Activated CD8-positive, alpha-beta memory T cell treated with anti-CD3 and anti-CD28 coated beads, Interleukin-2, amount 10 ng/mL, durations not matched to agents 7 days and 5 days (primary cell): ENCODE results near the gene FREM2. TPM values are rescaled to one million over a fixed set of nuclear protein-coding genes. Genes with fewer than 3 reads are reported as not detected.

Source experiments
- ATAC-seq: fragments of 150-1000 bp; cut with Tn5 transposase; one replicate; pipeline ENCODE4 v1.10.0; 2021; ENCODE audit warnings: moderate library complexity
- CTCF ChIA-PET: fragments of 350-600 bp; sonication (Branson Sonifier 250); formaldehyde crosslinking; loops from one replicate; lab custom pipeline; 2021; ENCODE audit warnings: antibody characterized with exemption; lab: Charles Lee
- DNase-seq: peaks from one replicate; pipeline ENCODE4 v3.0.0-alpha.2; 2020
- H3K27ac Mint-ChIP-seq: one replicate; pipeline ENCODE4 v1.8.0; 2021; ENCODE audit warnings: mild to moderate bottlenecking, mixed read lengths
- H3K27me3 Mint-ChIP-seq: one replicate; pipeline ENCODE4 v1.8.0; 2021; ENCODE audit warnings: mixed read lengths
- H3K36me3 Mint-ChIP-seq: one replicate; pipeline ENCODE4 v1.8.0; 2021; ENCODE audit warnings: mild to moderate bottlenecking, mixed read lengths
- H3K4me1 Mint-ChIP-seq: one replicate; pipeline ENCODE4 v1.8.0; 2021; ENCODE audit warnings: mixed read lengths
- H3K4me3 Mint-ChIP-seq: one replicate; pipeline ENCODE4 v1.8.0; 2021; ENCODE audit warnings: mild to moderate bottlenecking, moderate library complexity, mixed read lengths
- H3K9me3 Mint-ChIP-seq: one replicate; pipeline ENCODE4 v1.8.0; 2022; ENCODE audit warnings: low read depth, mixed read lengths
- total RNA-seq, 2 experiments: library from RNA; stranded (reverse); gene quantifications; one replicate each; pipeline ENCODE4 v1.2.3, GENCODE V29; 2021

Gene FREM2
- total RNA-seq, 2 experiments from 2014 or later, result 0.23 TPM; not detected in 1

DNA sequence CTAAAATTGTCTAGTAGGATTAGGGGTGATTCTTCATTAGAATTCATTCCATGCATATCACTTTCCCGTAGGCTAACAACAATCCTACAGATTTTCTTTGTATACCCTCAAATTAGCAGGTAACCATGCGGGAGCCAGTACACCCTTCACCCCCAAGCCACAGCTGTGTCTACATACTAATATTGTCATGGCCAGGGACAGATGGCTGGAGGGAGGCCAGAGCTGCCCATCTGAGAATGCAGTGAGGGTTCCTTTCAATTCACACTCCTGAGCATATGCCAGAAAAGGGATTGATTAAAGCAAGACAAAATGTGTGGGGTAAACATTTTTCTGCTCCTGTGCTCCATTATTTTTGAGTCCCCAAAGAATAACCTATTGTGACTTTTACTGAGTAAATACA, 68.9 kb downstream of the FREM2 start:
- H3K4me3 Mint-ChIP-seq, result no peak overlapping the region
- no peaks in the 10 kb centered on the region for H3K36me3 Mint-ChIP-seq
- ATAC-seq (no peak), DNase-seq (no peak)
- peaks cover 4% of the 10 kb centered on the region for H3K27me3 Mint-ChIP-seq
- H3K9me3 Mint-ChIP-seq, result no peaks in the 10 kb centered on the region
- CTCF ChIA-PET, result no interaction called here
- H3K4me1 Mint-ChIP-seq, result no peaks in the 10 kb centered on the region
- no peak overlapping the region for H3K27ac Mint-ChIP-seq

DNA sequence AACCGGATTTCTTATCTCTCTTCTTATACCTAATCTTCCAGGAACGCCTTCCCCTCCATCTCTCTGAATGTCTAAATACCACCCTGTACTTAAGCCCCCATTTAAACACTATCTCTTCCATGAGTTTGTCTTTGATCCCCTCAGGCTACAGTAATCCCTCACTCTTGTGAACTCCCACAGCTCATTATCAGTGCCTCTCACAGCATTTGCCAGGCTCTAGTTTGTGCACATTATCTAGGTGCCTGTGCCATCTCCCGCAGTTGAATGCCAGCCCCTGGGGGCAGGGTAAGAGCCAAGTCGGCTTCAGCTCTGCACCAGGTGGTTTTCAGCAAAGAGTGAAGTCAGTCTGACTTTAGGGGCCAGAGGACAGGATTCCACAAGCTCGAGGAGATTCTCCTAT, 71.4 kb downstream of the FREM2 start:
- CTCF ChIA-PET, result interaction anchor here (0.7 kb wide), 1 partner anchor 11 kb away, joined by 3 read pairs; no protein-coding TSS in a partner anchor
- no peaks in the 10 kb centered on the region for H3K36me3 Mint-ChIP-seq
- peaks cover 4% of the 10 kb centered on the region for H3K27me3 Mint-ChIP-seq
- no peaks in the 10 kb centered on the region for H3K4me1 Mint-ChIP-seq
- no peak overlapping the region for H3K4me3 Mint-ChIP-seq
- DNase-seq (no peak), ATAC-seq (no peak)
- no peak overlapping the region for H3K27ac Mint-ChIP-seq
- H3K9me3 Mint-ChIP-seq, result no peaks in the 10 kb centered on the region

DNA sequence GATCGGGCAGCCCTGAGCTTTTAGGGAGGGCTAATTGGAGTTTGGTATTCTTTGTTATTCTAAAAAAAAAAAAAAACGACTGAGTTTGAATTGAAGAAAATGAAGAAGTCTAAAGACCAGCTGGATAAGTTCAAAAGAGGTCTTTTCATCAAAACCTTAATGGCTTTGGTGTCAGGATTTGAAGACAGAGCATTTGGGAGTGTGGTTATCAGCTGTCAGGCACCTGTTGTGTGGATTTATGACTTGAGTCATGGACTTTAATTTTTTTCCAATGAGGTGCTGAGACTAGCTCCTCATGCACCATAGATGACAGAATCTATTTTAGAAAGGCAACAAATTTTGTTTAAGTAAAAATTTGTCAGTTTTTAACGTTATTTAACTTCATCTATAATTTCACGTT, 72.5 kb downstream of the FREM2 start:
- H3K9me3 Mint-ChIP-seq, result no peaks in the 10 kb centered on the region
- no peak overlapping the region for H3K4me3 Mint-ChIP-seq
- ATAC-seq (no peak), DNase-seq (no peak)
- H3K27me3 Mint-ChIP-seq, result peaks cover 4% of the 10 kb centered on the region
- CTCF ChIA-PET, result no interaction called here
- no peaks in the 10 kb centered on the region for H3K4me1 Mint-ChIP-seq
- H3K27ac Mint-ChIP-seq, result no peak overlapping the region
- no peaks in the 10 kb centered on the region for H3K36me3 Mint-ChIP-seq

DNA sequence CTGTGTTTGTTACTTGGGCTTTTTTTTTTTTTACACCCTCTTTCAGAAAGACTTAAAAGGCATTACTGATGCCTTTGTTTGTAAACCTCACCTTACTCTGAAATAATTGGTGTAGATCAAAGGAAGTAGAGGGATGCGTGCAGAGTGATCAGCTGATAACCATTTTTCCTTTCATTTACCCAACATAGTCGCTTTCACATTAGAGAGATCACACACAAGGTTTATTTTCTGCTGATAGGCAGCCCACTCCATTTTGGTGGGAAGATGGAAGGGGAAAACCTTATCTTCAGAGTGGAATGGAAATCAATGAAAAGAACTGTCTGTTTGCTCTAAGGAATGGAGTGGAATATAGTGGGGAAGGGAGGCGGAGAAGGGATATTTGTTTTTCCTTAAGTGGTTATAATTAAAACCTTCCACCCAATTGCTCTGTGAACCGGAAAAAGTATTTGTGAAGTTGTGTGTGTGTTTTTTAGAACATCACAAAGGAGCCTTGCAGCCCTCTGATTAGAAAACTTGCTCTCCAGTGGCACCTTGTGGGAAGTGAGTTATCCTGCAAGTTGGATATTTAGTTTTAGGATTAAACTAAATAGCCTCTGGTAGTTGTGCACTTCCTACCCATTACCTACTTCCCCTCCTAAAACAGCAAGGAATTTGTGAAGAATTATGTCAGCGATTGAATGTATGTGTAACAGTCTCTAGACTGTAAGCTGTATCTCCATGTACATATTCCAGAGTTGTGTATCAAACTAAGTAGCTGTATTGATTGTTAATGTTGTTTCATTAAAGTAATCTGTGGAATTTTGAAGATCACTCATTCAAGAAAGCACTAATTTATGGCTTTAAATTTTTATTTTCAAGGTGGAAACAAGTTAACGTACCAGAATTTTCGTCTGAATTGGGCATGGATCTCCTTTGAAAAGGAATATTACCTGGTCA, 76.8 kb downstream of the FREM2 start:
- H3K9me3 Mint-ChIP-seq, result no peaks in the 10 kb centered on the region
- no peak overlapping the region for H3K27ac Mint-ChIP-seq
- ATAC-seq (no peak), DNase-seq (no peak)
- H3K4me1 Mint-ChIP-seq, result no peaks in the 10 kb centered on the region
- H3K4me3 Mint-ChIP-seq, result no peak overlapping the region
- no peaks in the 10 kb centered on the region for H3K27me3 Mint-ChIP-seq
- H3K36me3 Mint-ChIP-seq, result no peaks in the 10 kb centered on the region
- CTCF ChIA-PET, result no interaction called here

DNA sequence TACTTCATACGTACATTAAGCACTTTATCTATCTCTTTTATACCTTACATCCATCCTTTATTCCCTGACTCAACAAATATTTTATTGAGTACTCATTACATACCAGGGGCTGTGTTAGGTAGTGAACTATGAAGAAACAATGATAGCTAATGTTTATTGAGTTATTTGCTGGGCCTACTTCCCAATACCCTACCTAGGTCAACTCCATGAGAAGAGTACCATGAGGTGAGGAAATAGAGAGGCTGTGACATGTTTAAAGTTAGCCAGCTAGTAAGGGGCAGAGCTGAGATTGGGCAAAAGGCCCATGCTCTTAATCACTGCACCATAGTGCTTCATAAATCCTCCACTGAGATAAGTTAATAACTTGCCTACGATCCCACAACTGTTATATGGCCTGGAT, 79.9 kb downstream of the FREM2 start:
- CTCF ChIA-PET, result no interaction called here
- no peak overlapping the region for H3K27ac Mint-ChIP-seq
- ATAC-seq (no peak), DNase-seq (no peak)
- H3K27me3 Mint-ChIP-seq, result no peaks in the 10 kb centered on the region
- no peaks in the 10 kb centered on the region for H3K36me3 Mint-ChIP-seq
- H3K4me3 Mint-ChIP-seq, result no peak overlapping the region
- H3K9me3 Mint-ChIP-seq, result no peaks in the 10 kb centered on the region
- H3K4me1 Mint-ChIP-seq, result no peaks in the 10 kb centered on the region

DNA sequence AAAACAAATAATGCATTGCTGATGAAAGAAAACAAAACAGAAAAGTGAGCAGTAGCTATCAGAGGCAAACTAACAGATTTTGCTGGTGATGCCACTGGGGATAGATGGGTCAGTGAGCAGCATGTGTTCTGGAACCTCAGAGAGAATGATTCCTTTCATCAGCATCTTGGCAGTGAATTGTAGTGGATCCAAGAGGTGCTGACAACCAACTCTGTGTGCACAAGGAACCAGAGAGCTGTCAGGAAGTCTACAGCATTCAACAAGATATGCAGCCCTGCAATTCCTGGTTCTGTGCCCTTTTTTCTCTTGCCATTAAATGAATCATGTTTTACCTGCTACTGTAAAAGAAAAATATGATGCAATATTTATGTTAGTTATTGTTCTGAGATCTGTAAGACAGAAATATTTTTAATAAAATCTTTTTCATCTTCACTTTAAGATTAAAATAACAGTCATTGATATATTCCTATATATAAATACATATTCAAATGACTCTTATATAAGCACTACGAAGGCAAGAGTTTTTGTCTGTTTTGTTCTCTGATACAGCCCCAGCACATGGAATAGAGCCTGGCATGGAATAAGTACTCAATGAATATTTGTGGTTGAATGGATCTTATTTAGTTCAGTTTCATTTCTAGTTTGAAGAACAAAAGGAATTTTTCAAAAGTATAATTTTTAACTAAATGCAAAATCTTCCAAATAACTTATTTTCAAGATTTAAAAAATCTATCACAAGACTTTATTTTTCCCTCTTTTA, 80.8 kb downstream of the FREM2 start:
- Mint-ChIP-seq H3K9me3 (no peaks in the 10 kb centered on the region), H3K36me3 (no peaks in the 10 kb centered on the region), H3K4me3 (no peak overlapping the region), H3K4me1 (no peaks in the 10 kb centered on the region), H3K27me3 (no peaks in the 10 kb centered on the region), H3K27ac (no peak overlapping the region)
- ATAC-seq (no peak), DNase-seq (no peak)
- CTCF ChIA-PET, result no interaction called here

DNA sequence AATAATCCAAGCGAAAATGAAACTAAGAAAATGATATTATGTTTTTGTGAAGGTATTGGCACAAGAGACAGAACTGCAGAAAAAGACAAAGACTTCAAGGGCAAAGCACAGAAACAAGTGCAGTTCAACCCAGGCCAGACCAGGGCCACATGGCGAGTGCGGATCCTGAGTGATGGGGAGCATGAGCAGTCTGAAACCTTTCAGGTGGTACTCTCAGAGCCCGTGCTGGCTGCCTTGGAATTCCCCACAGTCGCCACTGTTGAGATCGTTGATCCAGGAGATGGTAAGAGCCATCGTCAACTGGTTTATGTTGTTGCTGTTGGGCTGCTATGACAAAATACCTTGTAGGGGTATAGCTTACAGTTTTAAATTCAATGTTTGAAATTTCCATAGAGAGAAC, 82.6 kb downstream of the FREM2 start:
- Mint-ChIP-seq H3K4me3 (no peak overlapping the region), H3K27ac (no peak overlapping the region), H3K9me3 (no peaks in the 10 kb centered on the region), H3K36me3 (no peaks in the 10 kb centered on the region), H3K27me3 (no peaks in the 10 kb centered on the region), H3K4me1 (no peaks in the 10 kb centered on the region)
- DNase-seq (no peak), ATAC-seq (no peak)
- CTCF ChIA-PET, result interaction anchor here (1.0 kb wide), 1 partner anchor 8 kb away, joined by 3 read pairs; no protein-coding TSS in a partner anchor

DNA sequence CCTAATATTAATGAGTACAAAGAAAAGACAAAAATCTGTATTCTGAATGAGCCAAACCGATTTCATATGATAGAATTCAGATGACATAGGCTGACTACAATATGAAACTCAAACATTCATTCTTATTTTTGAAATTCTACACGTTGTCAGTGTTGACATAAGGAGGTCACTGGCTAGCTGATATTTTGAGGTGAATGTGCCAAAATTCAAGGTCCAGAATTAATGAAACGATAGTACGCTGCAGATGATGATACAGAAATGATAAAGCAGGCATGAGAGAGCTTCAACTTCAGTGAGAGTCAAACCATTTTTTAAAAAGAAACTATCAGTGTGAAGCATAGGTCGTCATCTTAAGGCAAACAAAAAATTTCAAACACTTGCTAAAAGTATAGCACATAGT, 88.2 kb downstream of the FREM2 start:
- H3K27me3 Mint-ChIP-seq, result no peaks in the 10 kb centered on the region
- H3K9me3 Mint-ChIP-seq, result no peaks in the 10 kb centered on the region
- H3K36me3 Mint-ChIP-seq, result no peaks in the 10 kb centered on the region
- no peak overlapping the region for H3K27ac Mint-ChIP-seq
- H3K4me3 Mint-ChIP-seq, result no peak overlapping the region
- DNase-seq (no peak), ATAC-seq (no peak)
- H3K4me1 Mint-ChIP-seq, result no peaks in the 10 kb centered on the region
- CTCF ChIA-PET, result no interaction called here

DNA sequence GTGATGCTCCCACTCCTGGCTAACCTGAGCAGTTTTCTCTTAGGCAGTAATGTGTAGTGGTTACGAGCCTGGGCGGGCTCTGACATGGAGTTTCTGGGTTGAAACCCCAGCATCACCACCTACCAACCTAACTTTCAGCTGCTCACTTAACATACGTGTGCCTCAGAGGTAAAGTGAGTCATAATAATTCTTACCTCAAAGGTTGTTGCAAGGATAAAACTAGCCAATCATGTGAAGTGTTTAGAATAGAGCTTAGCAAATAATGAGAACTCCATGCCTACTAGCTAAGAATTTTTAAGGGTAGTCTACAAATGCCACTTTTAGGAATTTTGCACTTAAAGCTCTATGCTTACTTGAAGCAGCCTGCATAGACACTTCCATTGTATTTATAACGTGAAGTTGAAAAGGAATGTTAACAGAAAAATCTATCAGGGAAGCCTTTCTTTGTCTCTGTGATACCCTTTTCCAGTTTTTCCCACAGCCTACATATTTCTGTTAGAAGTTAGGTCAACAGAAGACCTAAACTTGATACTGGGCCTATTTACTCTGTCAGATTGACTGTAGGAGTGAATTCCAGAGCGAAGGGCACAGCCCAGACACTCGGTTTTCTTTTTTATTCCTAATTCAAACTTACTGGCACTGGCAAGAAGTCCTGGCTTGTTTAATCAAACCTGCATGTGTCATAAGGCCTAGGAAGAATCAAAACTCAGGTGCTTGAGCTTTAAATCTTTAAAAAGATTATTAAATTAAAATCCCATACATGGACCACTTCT, 90.7 kb downstream of the FREM2 start:
- H3K4me3 Mint-ChIP-seq, result no peak overlapping the region
- H3K36me3 Mint-ChIP-seq, result no peaks in the 10 kb centered on the region
- H3K27ac Mint-ChIP-seq, result no peak overlapping the region
- no peak for ATAC-seq
- no peaks in the 10 kb centered on the region for H3K27me3 Mint-ChIP-seq
- H3K4me1 Mint-ChIP-seq, result no peaks in the 10 kb centered on the region
- CTCF ChIA-PET, result no interaction called here
- no peaks in the 10 kb centered on the region for H3K9me3 Mint-ChIP-seq
- DNase-seq, result no peak

DNA sequence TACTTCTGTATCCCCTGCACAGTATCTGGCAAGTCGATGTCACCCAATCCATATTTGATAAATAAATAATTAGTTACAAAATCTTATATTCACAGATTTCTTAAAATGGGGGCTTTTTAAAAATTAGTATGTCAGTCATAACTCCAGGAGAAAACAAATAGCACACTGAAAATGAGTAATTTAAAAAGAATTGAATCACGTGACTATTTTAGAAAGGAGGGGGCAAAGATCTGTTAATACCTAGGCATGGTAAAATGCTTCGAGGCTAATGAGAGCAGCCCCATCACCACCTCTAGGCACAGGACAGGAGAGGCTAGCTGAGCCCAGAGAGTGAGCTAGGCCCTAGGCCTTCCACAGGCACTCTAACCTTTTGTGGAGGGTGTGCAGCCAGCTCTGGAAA, 94.7 kb downstream of the FREM2 start:
- no peak for ATAC-seq

DNA sequence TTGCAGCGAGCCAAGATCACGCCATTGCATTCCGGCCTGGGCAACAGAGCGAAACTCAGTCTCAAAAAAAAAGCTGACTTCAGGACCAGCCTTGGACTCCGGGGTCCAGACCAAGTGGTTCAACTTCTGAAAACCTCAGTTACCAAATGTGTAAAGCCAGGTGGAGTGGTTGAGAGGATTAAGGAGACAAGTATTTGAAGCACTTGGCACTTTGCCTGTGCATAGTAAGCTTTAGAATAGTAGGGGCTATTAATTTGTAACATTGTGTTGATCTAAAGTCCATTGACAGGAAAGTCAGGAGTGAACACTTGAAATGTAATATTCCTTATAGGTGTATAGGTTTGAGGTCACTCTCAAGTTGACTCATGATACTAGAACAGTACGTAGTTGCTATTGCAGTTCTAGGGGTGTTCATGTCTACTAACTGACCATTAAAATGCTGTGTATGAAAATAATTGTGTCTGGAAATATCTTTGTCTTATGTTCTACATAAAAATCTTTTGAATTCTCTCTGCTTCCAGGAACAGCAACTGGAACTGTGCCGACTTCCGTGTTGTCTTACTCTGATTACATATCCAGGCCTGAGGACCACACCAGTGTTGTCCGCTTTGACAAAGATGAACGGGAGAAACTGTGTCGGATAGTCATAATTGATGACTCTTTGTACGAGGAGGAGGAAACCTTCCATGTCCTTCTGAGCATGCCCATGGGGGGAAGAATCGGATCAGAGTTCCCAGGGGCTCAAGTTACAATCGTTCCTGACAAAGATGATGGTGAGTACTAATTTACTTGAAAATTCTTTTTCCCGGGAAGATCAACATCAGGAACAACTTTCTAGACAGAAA, 97.4 kb downstream of the FREM2 start:
- CTCF ChIA-PET, result no interaction called here
- no peaks in the 10 kb centered on the region for H3K36me3 Mint-ChIP-seq
- ATAC-seq (no peak), DNase-seq (no peak)
- no peak overlapping the region for H3K27ac Mint-ChIP-seq
- H3K9me3 Mint-ChIP-seq, result no peaks in the 10 kb centered on the region
- H3K4me3 Mint-ChIP-seq, result no peak overlapping the region
- H3K4me1 Mint-ChIP-seq, result no peaks in the 10 kb centered on the region
- no peaks in the 10 kb centered on the region for H3K27me3 Mint-ChIP-seq

More for the DNA sequence above, 94.7 kb downstream of the FREM2 start:
- no peaks in the 10 kb centered on the region for H3K9me3 Mint-ChIP-seq
- no peak overlapping the region for H3K4me3 Mint-ChIP-seq
- no peak overlapping the region for H3K27ac Mint-ChIP-seq
- H3K4me1 Mint-ChIP-seq, result no peaks in the 10 kb centered on the region
- no peak for DNase-seq
- H3K27me3 Mint-ChIP-seq, result no peaks in the 10 kb centered on the region
- CTCF ChIA-PET, result no interaction called here
- H3K36me3 Mint-ChIP-seq, result no peaks in the 10 kb centered on the region

DNA sequence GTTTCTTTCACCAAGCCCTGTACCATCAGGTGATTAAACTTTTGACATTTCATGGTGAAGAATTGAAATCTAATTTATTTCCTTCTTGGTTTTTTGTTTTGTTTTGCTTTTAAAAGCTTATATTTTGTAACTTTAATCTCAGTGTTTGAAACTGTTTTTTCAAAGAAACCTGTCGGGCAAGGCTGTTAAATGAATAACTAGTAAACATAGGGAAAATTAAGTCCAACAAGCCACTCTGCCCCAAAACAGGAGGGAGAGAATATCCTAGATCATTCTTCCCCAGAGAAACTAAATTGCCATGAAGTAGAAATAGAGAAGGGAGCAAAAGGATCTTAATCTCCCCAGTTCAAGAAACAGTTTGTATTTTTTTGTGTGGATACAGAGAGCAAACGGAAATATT, 98.2 kb downstream of the FREM2 start:
- ATAC-seq (no peak), DNase-seq (no peak)
- H3K27ac Mint-ChIP-seq, result no peak overlapping the region
- H3K4me3 Mint-ChIP-seq, result no peak overlapping the region
- no peaks in the 10 kb centered on the region for H3K36me3 Mint-ChIP-seq
- H3K27me3 Mint-ChIP-seq, result no peaks in the 10 kb centered on the region
- CTCF ChIA-PET, result no interaction called here
- no peaks in the 10 kb centered on the region for H3K4me1 Mint-ChIP-seq
- H3K9me3 Mint-ChIP-seq, result no peaks in the 10 kb centered on the region

DNA sequence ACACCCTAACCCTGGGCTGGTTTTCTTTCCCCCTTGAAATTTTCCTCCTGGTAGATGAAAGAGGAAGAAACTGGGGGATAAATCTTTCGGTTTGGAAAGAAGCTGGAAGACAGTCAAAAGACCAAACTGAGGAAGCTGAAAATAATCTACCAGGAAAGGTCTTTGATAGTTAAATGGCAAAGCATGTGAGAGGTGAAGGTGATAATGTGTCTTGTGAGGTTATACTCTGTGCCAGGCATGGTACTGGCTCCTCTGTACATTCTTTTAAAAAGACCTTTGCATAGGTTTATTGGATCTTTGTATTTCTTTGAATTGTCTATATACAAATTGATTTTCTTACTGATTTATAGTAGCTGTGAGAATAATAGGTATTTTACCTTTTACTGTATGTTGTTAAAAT, 98.6 kb downstream of the FREM2 start:
- no peaks in the 10 kb centered on the region for H3K4me1 Mint-ChIP-seq
- CTCF ChIA-PET, result no interaction called here
- no peaks in the 10 kb centered on the region for H3K36me3 Mint-ChIP-seq
- ATAC-seq (no peak), DNase-seq (no peak)
- H3K27ac Mint-ChIP-seq, result no peak overlapping the region
- no peaks in the 10 kb centered on the region for H3K9me3 Mint-ChIP-seq
- no peak overlapping the region for H3K4me3 Mint-ChIP-seq
- H3K27me3 Mint-ChIP-seq, result no peaks in the 10 kb centered on the region
